IMR-90 (cell line): ENCODE data around the gene HAUS3. TPM values are rescaled to one million over a fixed set of nuclear protein-coding genes. Genes with fewer than 3 reads are reported as not detected.

ENCODE experiments used
- ATAC-seq: fragments of 200-7000 bp; cut with Tn5 transposase; 2 replicates; pipeline ENCODE4 v1.9.1; 2020; ENCODE audit warnings: low read depth, mild to moderate bottlenecking, moderate library complexity
- BruUV-seq: library from RNA; stranded (reverse); fragments of 400-500 nt; replicated peaks from 2 replicates; lab custom pipeline; 2021; lab: Mats Ljungman, UMichigan
- CTCF ChIA-PET: fragments of 300-600 bp; formaldehyde crosslinking; extraction: SDS; loops from one replicate; lab custom pipeline; 2021; ENCODE audit warnings: antibody characterized with exemption; lab: Yijun Ruan, JAX
- POLR2A ChIA-PET: fragments of 300-600 bp; sonication (Branson Sonifier 250); formaldehyde crosslinking; loops from one replicate; lab custom pipeline; 2022; ENCODE audit warnings: antibody characterized with exemption; ENCODE audit not compliant: unreplicated experiment; lab: Charles Lee
- DNase-seq: peaks from one replicate; pipeline ENCODE4 v3.0.0; 2013
- H2AFZ ChIP-seq: replicated peaks from 2 replicates; pipeline ENCODE3; 2013; ENCODE audit warnings: low read length, mild to moderate bottlenecking; ENCODE audit not compliant: poor library complexity
- H2AK5ac ChIP-seq: 2 replicates; pipeline ENCODE4 v1.6.1; 2013; ENCODE audit warnings: low read depth, low read length, inconsistent platforms
- H2AK9ac ChIP-seq: replicated peaks from 2 replicates; pipeline ENCODE3; 2013; ENCODE audit warnings: mild to moderate bottlenecking, low read depth, low read length, moderate library complexity; ENCODE audit not compliant: poor library complexity
- H2BK120ac ChIP-seq: 2 replicates; pipeline ENCODE4 v1.6.1; 2013; ENCODE audit warnings: low read depth, low read length, inconsistent platforms
- H2BK15ac ChIP-seq: 3 replicates; pipeline ENCODE4 v1.6.1; 2013; ENCODE audit warnings: low read depth, low read length, inconsistent platforms
- H2BK20ac ChIP-seq: 2 replicates; pipeline ENCODE4 v1.6.1; 2013; ENCODE audit warnings: low read depth, mild to moderate bottlenecking, inconsistent platforms, low read length, moderate library complexity
- H2BK5ac ChIP-seq: 2 replicates; pipeline ENCODE4 v1.6.1; 2013; ENCODE audit warnings: mild to moderate bottlenecking, low read depth, low read length, inconsistent platforms; ENCODE audit not compliant: poor library complexity, severe bottlenecking
- H3K14ac ChIP-seq: replicated peaks from 2 replicates; pipeline ENCODE4 v1.6.1; 2013; ENCODE audit warnings: low read depth, low read length, inconsistent platforms
- H3K18ac ChIP-seq: 2 replicates; pipeline ENCODE4 v1.6.1; 2013; ENCODE audit warnings: low read depth, low read length, control low read depth
- H3K23ac ChIP-seq: 2 replicates; pipeline ENCODE4 v1.6.1; 2013; ENCODE audit warnings: low read depth, low read length, inconsistent platforms
- H3K27ac ChIP-seq: 2 replicates; pipeline ENCODE4 v1.5.1; 2013; ENCODE audit warnings: mild to moderate bottlenecking, control low read depth, low read length; ENCODE audit not compliant: insufficient read depth
- H3K27me3 ChIP-seq: 2 replicates; pipeline ENCODE4 v1.6.1; 2013; ENCODE audit warnings: low read length; ENCODE audit not compliant: control insufficient read depth, insufficient read depth
- H3K36me3 ChIP-seq: 2 replicates; pipeline ENCODE4 v1.6.1; 2013; ENCODE audit warnings: low read length, mixed read lengths; ENCODE audit not compliant: control insufficient read depth, insufficient read depth
- H3K4ac ChIP-seq: 2 replicates; pipeline ENCODE4 v1.6.1; 2013; ENCODE audit warnings: low read depth, low read length, inconsistent platforms
- H3K4me1 ChIP-seq: 2 replicates; pipeline ENCODE4 v1.6.1; 2013; ENCODE audit warnings: low read length, mixed read lengths; ENCODE audit not compliant: control insufficient read depth, insufficient read depth
- H3K4me2 ChIP-seq: 2 replicates; pipeline ENCODE4 v1.6.1; 2013; ENCODE audit warnings: low read depth, mild to moderate bottlenecking, control low read depth, low read length, moderate library complexity
- H3K4me3 ChIP-seq: 2 replicates; pipeline ENCODE4 v1.5.1; 2013; ENCODE audit warnings: low read depth, mild to moderate bottlenecking, control low read depth, low read length, moderate library complexity; ENCODE audit not compliant: insufficient read depth
- H3K56ac ChIP-seq: 2 replicates; pipeline ENCODE4 v1.6.1; 2013; ENCODE audit warnings: low read length, inconsistent platforms; ENCODE audit not compliant: insufficient read depth; ENCODE audit errors: extremely low read depth
- H3K79me1 ChIP-seq, 2 experiments: 2 replicates each; pipeline ENCODE4 v1.6.1; 2013; ENCODE audit warnings: low read length in 2 of 2, inconsistent platforms in 1 of 2, low read depth in 1 of 2
- H3K9ac ChIP-seq: 2 replicates; pipeline ENCODE4 v1.6.1; 2013; ENCODE audit warnings: low read depth, low read length, control low read depth
- H3K9me1 ChIP-seq: 2 replicates; pipeline ENCODE4 v1.6.1; 2013; ENCODE audit warnings: low read length, inconsistent platforms; ENCODE audit not compliant: insufficient read depth
- H3K9me3 ChIP-seq: 2 replicates; pipeline ENCODE4 v1.6.1; 2013; ENCODE audit warnings: low read length; ENCODE audit not compliant: control insufficient read depth, insufficient read depth
- H4K20me1 ChIP-seq: 2 replicates; pipeline ENCODE4 v1.6.1; 2013; ENCODE audit warnings: low read length, inconsistent platforms; ENCODE audit not compliant: insufficient read depth
- H4K5ac ChIP-seq: 2 replicates; pipeline ENCODE4 v1.6.1; 2013; ENCODE audit warnings: mild to moderate bottlenecking, low read depth, low read length, control low read depth
- H4K8ac ChIP-seq, 2 experiments: 2 replicates each; pipeline ENCODE4 v1.6.1; 2013; ENCODE audit warnings: low read depth in 2 of 2, low read length in 2 of 2, control low read depth in 1 of 2, inconsistent platforms in 1 of 2
- H4K91ac ChIP-seq: 2 replicates; pipeline ENCODE4 v1.6.1; 2013; ENCODE audit warnings: low read depth, low read length, inconsistent platforms; ENCODE audit not compliant: insufficient read depth
- BHLHE40 ChIP-seq: fragments of 150-350 bp; IDR thresholded peaks from 2 replicates; pipeline ENCODE4 v1.6.1; 2016; ENCODE audit warnings: mild to moderate bottlenecking, low read depth, low read length
- CEBPB ChIP-seq: IDR thresholded peaks from 2 replicates; pipeline ENCODE4 v1.6.1; 2012; ENCODE audit warnings: low read depth, low read length, improper control_type of control experiment
- CTCF ChIP-seq: conservative IDR thresholded peaks from 2 replicates; pipeline ENCODE4 v1.5.1; 2012; ENCODE audit warnings: mild to moderate bottlenecking, low read depth, low read length, improper control_type of control experiment
- FOS ChIP-seq: fragments of 150-350 bp; IDR thresholded peaks from 2 replicates; pipeline ENCODE4 v1.6.1; 2016; ENCODE audit warnings: low read depth, low read length
- MAFK ChIP-seq: IDR thresholded peaks from 2 replicates; pipeline ENCODE4 v1.6.1; 2012; ENCODE audit warnings: low read depth, low read length, improper control_type of control experiment
- NFE2L2 ChIP-seq: fragments of 150-350 bp; IDR thresholded peaks from 2 replicates; pipeline ENCODE4 v1.6.1; 2016; ENCODE audit warnings: low read depth, mild to moderate bottlenecking, low read length
- POLR2A ChIP-seq: IDR thresholded peaks from 2 replicates; pipeline ENCODE4 v1.6.1; 2012; ENCODE audit warnings: mild to moderate bottlenecking, low read depth, low read length
- RAD21 ChIP-seq: IDR thresholded peaks from 2 replicates; pipeline ENCODE4 v1.6.1; 2012; ENCODE audit warnings: low read length, improper control_type of control experiment
- RCOR1 ChIP-seq: IDR thresholded peaks from 2 replicates; pipeline ENCODE4 v1.6.1; 2012; ENCODE audit warnings: mild to moderate bottlenecking, low read length, improper control_type of control experiment; ENCODE audit not compliant: insufficient replicate concordance
- RFX5 ChIP-seq: IDR thresholded peaks from 2 replicates; pipeline ENCODE4 v1.8.0; 2012; ENCODE audit warnings: low read depth, mild to moderate bottlenecking, low read length, moderate library complexity
- SMC3 ChIP-seq: fragments of 150-350 bp; IDR thresholded peaks from 2 replicates; pipeline ENCODE4 v1.6.1; 2016; ENCODE audit warnings: low read depth, mild to moderate bottlenecking, antibody characterized with exemption, low read length, moderate library complexity
- USF2 ChIP-seq: fragments of 150-350 bp; IDR thresholded peaks from 2 replicates; pipeline ENCODE4 v1.6.1; 2017; ENCODE audit warnings: mild to moderate bottlenecking, antibody characterized with exemption, low read length, low read depth
- WGBS, 2 experiments: methylation state at CpG; one replicate each; pipeline versions ENCODE4 v1.1.5 to v1.1.7; 2013; ENCODE audit warnings: missing lambda C conversion rate in 2 of 2; ENCODE audit not compliant: insufficient read length in 1 of 2; ENCODE audit errors: extremely low coverage in 2 of 2; 5-methylcytosine and 5-hydroxymethylcytosine counted together
- dilution Hi-C: fragments of 300-500 bp; cut with HindIII; formaldehyde crosslinking; loops from one replicate; pipeline ENCODE4 v1.14.3; 2018; ENCODE audit warnings: low sequenced_read_pairs; ENCODE audit not compliant: unreplicated experiment
- in situ Hi-C: fragments of 300-500 bp; cut with MboI; formaldehyde crosslinking; loops from 3 replicates; pipeline ENCODE4 v1.14.3; 2019; ENCODE audit warnings: low sequenced_read_pairs, inconsistent platforms, mixed read lengths
- intact Hi-C: fragments of 100-400 bp; cut with micrococcal nuclease; formaldehyde crosslinking; loops from 2 replicates; pipeline ENCODE4 v1.10.0; 2022
- polyA plus RNA-seq, 3 experiments: library from polyadenylated mRNA; depleted of rRNA; stranded (reverse); fragments of >200 nt; gene quantifications; 2 replicates each; pipeline ENCODE4 v1.2.3, GENCODE V29; 2012; ENCODE audit warnings: low replicate concordance in 1 of 3
- total RNA-seq: library from RNA; depleted of rRNA; stranded (reverse); fragments of >200 nt; gene quantifications from 2 replicates; pipeline ENCODE4 v1.2.3, GENCODE V29; 2012
- TF ChIP-seq, protein P1 (sequence below): fragments of 150-350 bp; IDR thresholded peaks from 2 replicates; pipeline ENCODE4 v1.6.1; 2016; ENCODE audit warnings: low read depth, mild to moderate bottlenecking, low read length, moderate library complexity, borderline replicate concordance

Gene HAUS3
- total and polyA plus RNA-seq, 2 of the 4 experiments (the other 2 are of a cell fraction): 4.3 to 4.8 TPM

GRCh38 chr4:2273221-2273620, 31.3 kb upstream of the HAUS3 start:
- no peak overlapping the region for H3K4ac ChIP-seq
- H3K27ac ChIP-seq: no peak overlapping the region
- no peak overlapping the region for H3K4me2 ChIP-seq
- no TSS peak for BruUV-seq
- DNase-seq (no peak), ATAC-seq (no peak)
- H3K14ac ChIP-seq: no peak overlapping the region
- H3K4me1 ChIP-seq: no peaks in the 10 kb centered on the region; the same call in 1 of the 2 replicates
- dilution Hi-C loops (no loop called here), intact Hi-C loops (no loop called here), in situ Hi-C loops (no loop called here)
- H2AK5ac ChIP-seq: no peak overlapping the region
- no peak overlapping the region for H3K56ac ChIP-seq
- no peaks in the 10 kb centered on the region for H3K36me3 ChIP-seq
- H3K9me3 ChIP-seq: no peaks in the 10 kb centered on the region
- peaks cover 2% of the 10 kb centered on the region; the same call in 1 of the 2 replicates for H3K27me3 ChIP-seq
- no peak for TF ChIP-seq FOS
- TF ChIP-seq USF2: no peak
- no peak for TF ChIP-seq NFE2L2
- TF ChIP-seq MAFK: no peak
- no peak for TF ChIP-seq SMC3
- no peak for TF ChIP-seq RCOR1
- TF ChIP-seq CEBPB: no peak
- TF ChIP-seq, protein P1, sequence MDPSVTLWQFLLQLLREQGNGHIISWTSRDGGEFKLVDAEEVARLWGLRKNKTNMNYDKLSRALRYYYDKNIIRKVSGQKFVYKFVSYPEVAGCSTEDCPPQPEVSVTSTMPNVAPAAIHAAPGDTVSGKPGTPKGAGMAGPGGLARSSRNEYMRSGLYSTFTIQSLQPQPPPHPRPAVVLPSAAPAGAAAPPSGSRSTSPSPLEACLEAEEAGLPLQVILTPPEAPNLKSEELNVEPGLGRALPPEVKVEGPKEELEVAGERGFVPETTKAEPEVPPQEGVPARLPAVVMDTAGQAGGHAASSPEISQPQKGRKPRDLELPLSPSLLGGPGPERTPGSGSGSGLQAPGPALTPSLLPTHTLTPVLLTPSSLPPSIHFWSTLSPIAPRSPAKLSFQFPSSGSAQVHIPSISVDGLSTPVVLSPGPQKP: no peak
- TF ChIP-seq RAD21: no peak
- TF ChIP-seq RFX5: no peak
- TF ChIP-seq CTCF: no peak
- TF ChIP-seq POLR2A: no peak
- no peak for TF ChIP-seq BHLHE40
- no peaks in the 10 kb centered on the region for H3K9me1 ChIP-seq
- no peaks in the 10 kb centered on the region for H4K20me1 ChIP-seq
- H3K4me3 ChIP-seq: no peak overlapping the region
- H3K79me1 ChIP-seq: no peaks in the 10 kb centered on the region
- H4K5ac ChIP-seq: no peak overlapping the region
- ChIA-PET CTCF (no interaction called here), POLR2A (no interaction called here)
- 80% methylated on average over 4 of the region's 15 CpGs; no CpG with 5 or more reads in 1 of the 2 experiments for WGBS, 2 experiments
- no peak overlapping the region for H2AFZ ChIP-seq
- H4K91ac ChIP-seq: no peak overlapping the region
- H2BK120ac ChIP-seq: no peak overlapping the region
- no peak overlapping the region for H2BK5ac ChIP-seq
- H3K18ac ChIP-seq: no peak overlapping the region
- no peak overlapping the region for H3K23ac ChIP-seq
- no peak overlapping the region for H2BK15ac ChIP-seq
- H2BK20ac ChIP-seq: no peak overlapping the region
- H2AK9ac ChIP-seq: no peak overlapping the region
- no peak overlapping the region for H4K8ac ChIP-seq
- H3K9ac ChIP-seq: no peak overlapping the region
